Stomach smooth muscle (tissue), 2 donors: ENCODE measurements around the gene CACNA2D2.

ENCODE experiments used
- H3K27ac ChIP-seq: one replicate; pipeline ENCODE4 v1.7.0; 2013; ENCODE audit warnings: mild to moderate bottlenecking, low read length, inconsistent platforms
- H3K27me3 ChIP-seq, 2 donors: one replicate each; pipeline ENCODE4 v1.7.0; 2013; ENCODE audit warnings: low read length in 2 of 2; ENCODE audit not compliant: insufficient read depth in 2 of 2, control insufficient read depth in 1 of 2
- H3K36me3 ChIP-seq, 2 donors: one replicate each; pipeline ENCODE4 v1.7.0; 2013; ENCODE audit warnings: low read length in 2 of 2; ENCODE audit not compliant: control insufficient read depth in 2 of 2, insufficient read depth in 2 of 2
- H3K4me1 ChIP-seq: one replicate; pipeline ENCODE4 v1.7.0; 2013; ENCODE audit warnings: low read length; ENCODE audit not compliant: control insufficient read depth, insufficient read depth
- H3K4me3 ChIP-seq, 2 donors: one replicate each; pipeline ENCODE4 v1.7.0; 2013; ENCODE audit warnings: low read length in 2 of 2
- H3K9ac ChIP-seq, 2 donors: one replicate each; pipeline ENCODE4 v1.7.0; 2013; ENCODE audit warnings: low read length in 2 of 2, mild to moderate bottlenecking in 1 of 2
- H3K9me3 ChIP-seq, 2 donors: one replicate each; pipeline ENCODE4 v1.7.0; 2013; ENCODE audit warnings: low read length in 2 of 2; ENCODE audit not compliant: control insufficient read depth in 2 of 2
- donor health status: healthy.
- donor health status: Pancreatic carcinoma.

The CACNA2D2 gene

DNA sequence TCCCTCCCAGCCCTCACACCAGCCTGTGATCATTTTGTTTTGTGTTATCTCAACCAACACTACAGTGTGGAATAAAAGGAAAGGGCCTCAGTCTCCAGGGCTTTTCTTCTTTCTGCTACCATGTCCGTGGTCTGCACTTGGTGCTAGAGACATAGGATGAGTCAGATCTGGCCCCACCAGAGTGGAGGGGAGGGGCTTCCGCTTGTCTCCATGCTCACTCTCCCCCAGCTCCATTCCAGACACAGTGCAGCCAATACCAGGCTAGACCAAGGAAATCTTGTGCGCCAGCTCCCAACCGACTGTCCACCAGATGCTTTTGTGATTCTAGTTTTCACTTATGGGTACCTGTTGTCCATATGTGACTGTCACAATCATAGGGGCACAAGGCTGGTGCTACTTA, 92.2 kb downstream of the CACNA2D2 start:
- Histone ChIP-seq H3K27ac (no peak overlapping the region), H3K4me3 (no peak overlapping the region), H3K36me3 (no peaks in the 10 kb centered on the region), H3K4me1 (no peaks in the 10 kb centered on the region), H3K9me3 (no peaks in the 10 kb centered on the region), H3K27me3 (no peaks in the 10 kb centered on the region), H3K9ac (no peak overlapping the region)

DNA sequence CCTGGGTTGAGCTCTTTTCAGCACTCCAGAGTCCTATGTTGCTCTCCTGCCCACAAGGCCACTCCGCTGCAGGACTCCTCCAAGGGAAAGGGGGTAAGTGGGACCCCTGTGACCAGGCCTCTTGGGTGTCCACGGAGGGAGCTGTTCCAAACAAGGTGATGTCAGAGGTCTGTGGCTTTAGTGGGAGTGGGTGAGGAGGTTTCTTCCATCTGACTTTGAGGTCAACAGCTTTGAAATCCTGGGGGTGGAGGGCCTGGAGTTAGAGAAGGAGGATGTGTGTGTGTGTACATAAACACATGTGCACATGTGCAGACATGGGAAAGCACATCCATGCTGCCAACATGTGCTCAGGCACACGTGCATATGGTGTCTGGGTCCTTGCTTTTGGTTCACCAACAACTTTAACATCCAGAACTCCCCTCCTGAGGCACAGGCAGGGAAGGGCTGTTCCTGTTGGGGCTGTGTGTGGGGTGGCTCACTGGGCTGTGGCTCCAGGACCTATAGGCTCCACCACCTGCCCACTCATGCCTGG, 92.8 kb downstream of the CACNA2D2 start:
- Histone ChIP-seq H3K4me3 (no peak overlapping the region), H3K4me1 (no peaks in the 10 kb centered on the region), H3K36me3 (no peaks in the 10 kb centered on the region), H3K27me3 (no peaks in the 10 kb centered on the region), H3K9ac (no peak overlapping the region), H3K27ac (no peak overlapping the region), H3K9me3 (no peaks in the 10 kb centered on the region)

DNA sequence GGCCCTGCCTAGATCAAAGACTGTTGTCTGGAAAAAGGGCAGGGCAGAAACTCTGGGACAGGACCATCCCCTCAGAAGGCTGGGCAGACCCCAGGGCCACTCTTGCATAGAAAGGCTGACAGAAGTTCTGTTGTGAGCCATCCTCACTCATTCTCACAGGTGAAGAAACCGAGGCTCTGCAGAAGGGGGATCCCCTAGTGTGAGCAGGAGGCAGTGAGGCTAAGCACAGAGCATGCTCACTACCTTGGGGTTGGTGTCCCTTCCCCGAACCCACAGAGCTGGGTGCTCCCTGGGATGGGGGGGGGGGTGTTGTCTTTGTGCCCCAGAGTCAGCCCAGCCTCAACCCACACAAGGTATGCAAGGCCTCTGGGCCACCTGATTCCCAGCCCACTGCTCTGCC, 93.2 kb downstream of the CACNA2D2 start:
- no peak overlapping the region for H3K4me3 ChIP-seq
- H3K27ac ChIP-seq: no peak overlapping the region
- H3K9ac ChIP-seq: no peak overlapping the region

DNA sequence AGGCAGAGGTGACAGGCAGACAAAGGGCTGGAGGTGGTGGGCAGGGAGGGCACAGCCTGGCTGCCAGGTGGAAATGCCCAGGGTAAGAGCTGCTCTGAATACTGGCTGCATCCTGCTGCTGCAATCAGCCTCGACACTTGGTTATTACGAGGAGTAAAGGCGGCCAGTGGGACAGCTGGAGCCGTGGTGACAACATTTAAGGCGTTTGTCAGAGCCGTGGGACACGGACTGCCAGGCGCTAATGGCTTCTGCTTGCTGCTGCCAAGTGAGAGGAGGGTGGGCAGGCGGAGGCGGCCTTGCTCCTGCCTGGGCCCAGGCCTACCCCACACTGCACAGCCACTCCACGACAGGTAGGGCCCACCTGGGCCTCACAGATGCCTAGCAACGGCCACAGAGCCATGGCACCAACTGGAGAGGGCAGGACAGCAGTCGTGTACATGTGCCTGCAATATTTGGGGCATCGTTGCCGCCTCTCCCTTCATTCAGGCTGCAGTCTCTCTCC, 94.9 kb downstream of the CACNA2D2 start:
- no peaks in the 10 kb centered on the region for H3K4me1 ChIP-seq
- no peak overlapping the region for H3K27ac ChIP-seq
- H3K4me3 ChIP-seq: no peak overlapping the region
- no peaks in the 10 kb centered on the region for H3K36me3 ChIP-seq
- no peak overlapping the region for H3K9ac ChIP-seq
- no peaks in the 10 kb centered on the region for H3K9me3 ChIP-seq
- no peaks in the 10 kb centered on the region for H3K27me3 ChIP-seq

More for the DNA sequence above, 93.2 kb downstream of the CACNA2D2 start:
- Histone ChIP-seq H3K9me3 (no peaks in the 10 kb centered on the region), H3K27me3 (no peaks in the 10 kb centered on the region), H3K36me3 (no peaks in the 10 kb centered on the region), H3K4me1 (no peaks in the 10 kb centered on the region)

DNA sequence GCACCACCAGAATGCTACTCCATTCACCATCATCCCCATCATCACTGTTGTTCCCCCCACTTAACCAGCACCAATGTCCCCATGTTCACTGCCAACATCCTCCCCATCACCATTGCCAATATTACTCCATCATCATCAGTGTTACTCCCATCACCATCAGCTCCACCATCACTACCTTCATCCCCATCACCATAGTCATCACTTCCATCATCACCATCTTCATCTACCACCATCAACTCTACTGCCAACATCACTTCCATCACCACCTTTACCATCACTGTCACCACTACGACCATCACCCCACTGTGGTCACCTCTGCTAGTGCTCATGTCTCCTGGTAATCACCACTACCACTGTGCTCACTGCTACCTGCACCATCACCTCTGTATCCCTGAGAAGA, 96.9 kb downstream of the CACNA2D2 start:
- H3K9ac ChIP-seq: no peak overlapping the region
- H3K9me3 ChIP-seq: no peaks in the 10 kb centered on the region
- H3K4me1 ChIP-seq: no peaks in the 10 kb centered on the region
- H3K27ac ChIP-seq: no peak overlapping the region
- H3K27me3 ChIP-seq: no peaks in the 10 kb centered on the region
- H3K4me3 ChIP-seq: no peak overlapping the region
- H3K36me3 ChIP-seq: no peaks in the 10 kb centered on the region

DNA sequence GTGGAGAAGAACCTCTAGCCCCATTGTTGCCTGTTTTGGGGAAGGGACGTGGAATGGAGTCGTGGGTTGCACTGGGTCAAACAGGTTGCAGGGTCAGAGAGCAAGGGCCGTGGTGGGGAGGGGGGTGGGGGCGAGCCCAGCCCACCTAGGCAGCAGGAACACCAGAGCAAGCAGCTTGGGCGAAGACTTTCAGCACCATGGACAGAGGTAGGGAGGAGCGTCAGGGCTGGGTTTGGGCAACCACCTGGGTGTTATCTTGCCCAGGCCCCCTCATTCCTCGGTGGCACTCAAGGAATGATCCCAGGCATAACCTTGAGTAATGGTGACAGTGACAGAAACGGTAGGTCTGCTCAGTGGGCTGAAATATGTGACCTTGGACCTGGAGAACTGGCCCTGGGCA, 98.2 kb downstream of the CACNA2D2 start:
- Histone ChIP-seq H3K4me3 (no peak overlapping the region), H3K27me3 (no peaks in the 10 kb centered on the region), H3K27ac (no peak overlapping the region), H3K36me3 (no peaks in the 10 kb centered on the region), H3K9me3 (no peaks in the 10 kb centered on the region), H3K9ac (no peak overlapping the region), H3K4me1 (no peaks in the 10 kb centered on the region)

DNA sequence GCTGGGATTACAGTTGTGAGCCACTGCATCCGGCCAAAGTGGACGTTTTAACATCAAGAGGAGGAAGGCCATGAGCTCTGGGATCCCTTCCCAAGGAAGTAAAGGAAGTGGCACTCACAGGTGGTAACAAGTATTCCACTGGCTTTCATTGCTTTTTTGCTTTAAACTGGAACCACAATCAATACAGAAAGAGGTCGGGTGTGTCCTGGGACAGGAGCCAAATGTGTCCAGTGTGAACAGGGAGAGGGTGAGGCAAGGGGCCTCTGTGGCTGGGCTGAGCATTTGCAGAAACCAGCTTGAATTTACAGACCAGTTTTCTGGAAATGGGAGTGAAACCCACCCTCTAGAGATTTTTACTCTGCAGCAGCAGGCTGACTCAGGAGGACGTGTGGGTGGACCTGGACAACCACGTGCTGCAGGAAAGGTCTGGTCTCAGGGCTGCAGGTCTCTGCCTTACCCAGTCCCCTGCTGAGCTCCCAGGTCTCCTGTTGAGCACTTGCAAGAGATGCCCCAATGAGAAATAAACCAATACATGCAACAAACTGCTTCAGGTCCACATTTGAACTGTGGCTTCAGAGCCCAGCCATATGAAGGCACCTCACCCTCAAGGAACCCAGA, 101.3 kb downstream of the CACNA2D2 start:
- no peaks in the 10 kb centered on the region for H3K4me1 ChIP-seq
- no peak overlapping the region for H3K4me3 ChIP-seq
- H3K9ac ChIP-seq: no peak overlapping the region
- H3K27ac ChIP-seq: no peak overlapping the region
- no peaks in the 10 kb centered on the region for H3K9me3 ChIP-seq
- no peaks in the 10 kb centered on the region for H3K27me3 ChIP-seq
- H3K36me3 ChIP-seq: no peaks in the 10 kb centered on the region

DNA sequence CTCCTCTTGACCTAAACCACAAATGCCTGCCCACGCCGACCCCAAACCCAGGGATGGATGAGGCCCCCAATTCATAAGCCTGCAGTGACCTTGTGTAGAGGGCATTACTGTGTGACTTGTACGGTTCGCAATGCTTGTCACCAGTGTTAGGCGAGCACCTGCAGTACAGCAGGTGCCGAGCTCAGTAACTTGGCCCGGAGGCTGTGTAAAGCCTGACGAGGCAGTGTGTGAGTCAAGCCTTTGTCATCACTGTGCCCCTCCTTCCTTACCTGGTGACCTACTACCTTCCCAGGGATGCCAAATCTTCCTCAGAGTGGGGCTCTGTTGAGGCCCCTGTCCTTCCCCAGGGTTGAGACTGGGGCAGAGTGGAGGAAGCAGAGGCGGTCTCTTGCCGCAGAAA, 106.9 kb downstream of the CACNA2D2 start:
- no peak overlapping the region for H3K9ac ChIP-seq
- no peak overlapping the region for H3K27ac ChIP-seq
- no peaks in the 10 kb centered on the region for H3K36me3 ChIP-seq
- H3K9me3 ChIP-seq: no peaks in the 10 kb centered on the region
- H3K4me1 ChIP-seq: no peaks in the 10 kb centered on the region
- no peak overlapping the region for H3K4me3 ChIP-seq
- H3K27me3 ChIP-seq: no peaks in the 10 kb centered on the region

DNA sequence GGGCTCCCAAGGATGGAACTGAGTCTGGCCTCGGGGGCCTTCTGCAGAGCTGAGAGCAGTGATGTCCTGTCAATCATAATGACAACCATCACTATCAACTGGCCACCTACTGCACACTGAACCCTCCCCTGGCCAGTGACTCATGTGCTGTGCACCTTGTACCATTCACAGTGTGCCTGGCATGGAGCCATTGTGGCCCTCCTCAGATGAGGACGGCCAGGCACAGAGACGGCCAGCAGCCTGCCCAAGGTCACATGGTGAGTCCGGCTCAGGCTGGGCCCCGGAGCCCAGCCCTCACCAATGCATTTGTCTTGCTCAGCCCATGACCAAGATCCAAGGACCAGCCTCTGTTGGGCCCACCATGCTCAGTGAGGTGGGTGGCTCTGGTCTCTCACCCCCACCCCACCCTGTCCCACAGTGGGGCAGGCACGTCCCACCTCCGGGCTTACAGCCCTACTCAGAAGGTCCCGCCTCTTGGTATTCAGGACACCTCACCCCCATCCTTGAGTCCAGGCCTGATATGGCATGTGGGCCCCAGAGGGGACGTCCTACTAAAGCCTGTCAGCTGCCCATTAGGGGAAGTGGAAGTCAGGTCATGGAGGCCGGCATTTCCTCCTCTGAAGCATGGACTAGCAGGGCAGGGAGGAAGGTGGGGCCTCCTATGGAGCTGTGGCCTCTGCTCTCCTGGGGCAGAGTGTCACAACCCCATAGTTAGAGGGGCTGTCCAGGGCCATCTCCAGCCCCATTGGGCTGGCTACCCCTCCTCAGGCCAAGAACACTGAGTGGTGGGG, 108.2 kb downstream of the CACNA2D2 start:
- H3K4me3 ChIP-seq: no peak overlapping the region
- H3K27me3 ChIP-seq: no peaks in the 10 kb centered on the region
- H3K9me3 ChIP-seq: no peaks in the 10 kb centered on the region
- no peaks in the 10 kb centered on the region for H3K36me3 ChIP-seq
- no peak overlapping the region for H3K9ac ChIP-seq
- peaks cover 8% of the 10 kb centered on the region for H3K4me1 ChIP-seq
- H3K27ac ChIP-seq: no peak overlapping the region

DNA sequence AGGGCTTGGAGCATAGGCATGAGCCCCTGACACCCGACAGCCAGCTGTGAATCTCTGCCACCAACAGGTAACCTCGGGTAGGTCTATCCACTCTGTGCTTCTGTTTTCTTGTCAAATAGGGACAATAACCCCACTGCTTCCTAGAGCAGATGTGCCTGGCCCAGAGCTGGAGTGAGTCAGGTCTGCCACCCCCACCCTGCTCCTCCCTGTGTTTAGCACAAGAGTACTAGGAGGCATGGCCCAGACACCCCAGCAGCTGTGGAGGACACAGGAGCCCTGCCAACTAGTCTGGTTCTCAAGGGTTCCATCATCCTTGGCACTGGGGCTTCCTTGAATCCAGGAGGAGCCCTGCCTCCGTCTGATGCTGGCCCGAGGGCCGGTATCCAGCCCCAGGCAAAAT, 110.4 kb downstream of the CACNA2D2 start:
- Histone ChIP-seq H3K9me3 (no peaks in the 10 kb centered on the region), H3K27ac (no peak overlapping the region), H3K4me3 (no peak overlapping the region), H3K27me3 (no peaks in the 10 kb centered on the region), H3K36me3 (no peaks in the 10 kb centered on the region), H3K9ac (no peak overlapping the region), H3K4me1 (peaks cover 8% of the 10 kb centered on the region)
